ENCODE measurements around the gene ADGB.
"Not testable (repeated sequence)": the region's sequence is repeated elsewhere in the genome, so short reads cannot be mapped to it uniquely, and the experiment has no call there.

The ADGB gene

GRCh38 chr6:146847426-146847825 is 248.7 kb downstream of the ADGB start:
- DNase-seq (ENCODE audit: low read depth): no peak
- no peak for TF ChIP-seq CTCF (IDR thresholded peaks at IDR 0.05; ENCODE audit: control insufficient read depth, insufficient read depth, low read depth, low read length, missing control alignments)
- no peak overlapping the region for H3K4me3 ChIP-seq (ENCODE audit: control insufficient read depth, low read depth, low read length)

- H3K4me3 ChIP-seq (ENCODE audit: control insufficient read depth, low read depth, low read length): no peak overlapping the region
- TF ChIP-seq CTCF (IDR thresholded peaks at IDR 0.05; ENCODE audit: control insufficient read depth, insufficient read depth, low read depth, low read length, missing control alignments): no peak
- peak; percentile 14 for DNase-seq (ENCODE audit: low read depth)
Observed at GRCh38 chr6:146850238-146850896, 251.6 kb downstream of the ADGB start.

- H3K4me3 ChIP-seq (ENCODE audit: control insufficient read depth, low read depth, low read length): no peak overlapping the region
- TF ChIP-seq CTCF (IDR thresholded peaks at IDR 0.05; ENCODE audit: control insufficient read depth, insufficient read depth, low read depth, low read length, missing control alignments): no peak
- DNase-seq (ENCODE audit: low read depth): no peak
Observed at GRCh38 chr6:146850981-146851380, 252.2 kb downstream of the ADGB start.

GRCh38 chr6:146851837-146852236 is 253.1 kb downstream of the ADGB start:
- no peak for TF ChIP-seq CTCF (IDR thresholded peaks at IDR 0.05; ENCODE audit: control insufficient read depth, insufficient read depth, low read depth, low read length, missing control alignments)
- DNase-seq (ENCODE audit: low read depth): peak; percentile 82
- H3K4me3 ChIP-seq (ENCODE audit: control insufficient read depth, low read depth, low read length): no peak overlapping the region

GRCh38 chr6:146854521-146855255 is 255.9 kb downstream of the ADGB start:
- not testable (repeated sequence) for H3K4me3 ChIP-seq (ENCODE audit: control insufficient read depth, low read depth, low read length); DNase-seq (ENCODE audit: low read depth)

GRCh38 chr6:146855889-146856288 is 257.1 kb downstream of the ADGB start:
- TF ChIP-seq CTCF (IDR thresholded peaks at IDR 0.05; ENCODE audit: control insufficient read depth, insufficient read depth, low read depth, low read length, missing control alignments): no peak
- no peak overlapping the region for H3K4me3 ChIP-seq (ENCODE audit: control insufficient read depth, low read depth, low read length)
- DNase-seq (ENCODE audit: low read depth): no peak

GRCh38 chr6:146856296-146856695 is 257.5 kb downstream of the ADGB start:
- H3K4me3 ChIP-seq (ENCODE audit: control insufficient read depth, low read depth, low read length): no peak overlapping the region
- TF ChIP-seq CTCF (IDR thresholded peaks at IDR 0.05; ENCODE audit: control insufficient read depth, insufficient read depth, low read depth, low read length, missing control alignments): no peak
- no peak for DNase-seq (ENCODE audit: low read depth)

Measured in AG09309 (cell line).